GM21786 (cell line): ENCODE data around the gene CERK.
"Not testable (repeated sequence)": the region's sequence is repeated elsewhere in the genome, so short reads cannot be mapped to it uniquely, and the experiment has no call there.

Experiments used
- ATAC-seq: cut with Tn5 transposase; IDR thresholded peaks from one replicate; pipeline ENCODE4 v1.9.1; 2021; ENCODE audit not compliant: unreplicated experiment

Gene CERK

GRCh38 chr22:46749682-46750529, 11.9 kb upstream of the CERK start:
- no peak for ATAC-seq

DNA sequence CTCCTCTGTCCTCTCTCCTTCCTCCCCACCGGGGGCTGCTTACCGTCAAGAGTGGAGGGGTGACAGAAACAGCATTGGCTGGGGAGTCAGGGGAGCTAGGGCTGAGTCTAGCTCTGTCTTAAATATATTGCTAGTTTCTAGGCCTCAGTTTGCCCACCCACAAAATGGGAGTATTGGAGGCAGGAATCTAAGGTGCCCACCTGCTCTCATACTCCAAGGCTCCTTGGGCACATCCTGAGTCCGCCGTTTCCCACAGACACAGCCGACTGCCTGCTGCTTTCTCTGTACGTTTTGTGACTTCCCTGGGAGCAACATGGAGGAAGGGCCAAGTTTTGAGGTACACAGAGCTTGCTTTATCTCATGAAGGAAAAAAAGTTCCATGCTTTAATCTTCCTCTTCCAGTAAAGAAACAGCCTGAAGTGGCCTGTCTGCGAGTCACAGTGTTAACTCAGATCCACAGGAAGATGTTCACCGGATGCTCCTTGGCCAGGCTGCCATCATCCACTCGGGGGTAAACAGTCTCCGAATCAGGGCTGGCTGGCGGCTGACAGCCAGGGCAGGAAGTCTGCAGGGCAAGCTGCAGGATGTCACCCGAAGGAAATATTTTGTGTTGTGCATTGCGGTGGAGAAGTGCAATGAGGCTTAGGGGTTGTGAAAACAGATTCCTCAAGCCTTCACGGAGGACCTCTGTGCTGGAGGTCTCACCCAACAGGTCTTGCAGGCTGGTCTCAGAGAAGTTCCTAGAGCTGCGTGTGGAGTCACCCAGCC, 11.0 kb upstream of the CERK start:
- no peak for ATAC-seq

DNA sequence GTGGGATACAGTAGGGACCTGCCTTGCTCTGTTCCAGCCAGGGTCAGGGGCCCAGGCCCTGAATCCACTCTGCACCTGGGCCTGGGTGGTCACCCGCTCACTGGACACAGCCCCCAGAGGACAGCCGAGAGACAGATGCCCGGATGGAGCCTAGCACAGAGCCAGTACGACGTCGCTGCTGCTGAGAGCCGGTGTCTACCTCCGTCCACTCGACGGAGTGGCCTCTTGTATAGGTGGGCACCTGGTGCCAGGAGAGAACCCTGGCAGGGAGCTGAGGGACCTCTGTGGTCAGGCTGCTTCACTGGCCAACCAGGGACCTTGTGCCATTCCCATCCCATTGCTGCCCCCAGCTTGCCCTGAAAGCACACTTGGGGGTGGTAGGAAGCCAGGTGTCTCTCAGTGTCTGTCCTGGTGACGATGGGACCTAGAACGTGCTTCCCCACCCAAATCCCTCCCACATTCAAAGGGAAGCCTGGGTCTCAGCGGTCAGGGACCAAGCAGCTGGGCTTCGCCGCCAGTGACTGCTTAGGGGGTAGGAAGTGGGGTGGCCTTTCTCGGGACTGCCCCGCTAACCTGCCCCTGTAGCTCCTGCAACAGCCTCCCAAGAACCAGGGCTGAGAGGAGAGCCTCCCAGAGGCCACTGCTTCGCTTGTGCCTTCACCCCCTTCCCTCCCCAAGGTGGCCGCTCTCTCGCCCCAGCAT, 10.3 kb upstream of the CERK start:
- ATAC-seq: no peak

DNA sequence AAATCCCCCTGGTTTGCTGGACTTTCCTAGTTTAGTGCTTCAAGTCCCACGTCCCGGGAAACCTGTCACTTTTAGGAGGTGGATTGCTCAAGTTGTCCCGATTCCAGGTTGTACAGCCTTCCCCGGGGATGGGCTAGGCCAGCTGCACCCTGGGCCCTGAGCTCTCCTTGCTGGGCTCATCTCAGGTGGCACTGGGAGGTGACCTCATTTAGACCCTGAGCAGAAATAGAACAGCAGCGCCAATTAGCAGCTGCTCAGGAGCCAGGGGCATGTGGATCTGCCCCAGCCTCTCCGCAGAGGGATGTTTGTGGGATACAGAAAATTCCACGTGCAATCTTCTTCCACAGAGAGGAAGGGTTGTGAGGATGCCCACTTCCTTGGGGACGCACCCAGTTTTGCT, 9.6 kb upstream of the CERK start:
- ATAC-seq: no peak

DNA sequence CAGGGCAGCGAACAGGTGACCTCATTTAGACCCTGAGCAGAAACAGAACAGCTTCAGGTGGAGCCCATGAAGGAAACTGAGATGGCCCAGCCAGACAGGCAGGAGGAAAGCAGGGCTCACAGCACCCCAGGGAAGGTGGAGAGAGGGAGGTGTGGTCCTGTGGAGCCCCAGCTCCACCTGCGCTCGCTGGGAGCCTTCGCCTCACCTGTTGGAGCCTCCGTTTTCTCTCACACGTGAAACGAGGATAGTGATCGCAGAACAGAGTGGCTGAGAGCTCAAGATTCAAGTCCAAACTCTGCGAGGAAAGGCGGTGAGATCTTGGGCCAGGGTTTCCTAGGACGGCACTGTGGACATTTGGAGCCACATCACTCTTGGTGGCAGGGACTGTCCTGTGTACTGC, 8.6 kb upstream of the CERK start:
- ATAC-seq: no peak

DNA sequence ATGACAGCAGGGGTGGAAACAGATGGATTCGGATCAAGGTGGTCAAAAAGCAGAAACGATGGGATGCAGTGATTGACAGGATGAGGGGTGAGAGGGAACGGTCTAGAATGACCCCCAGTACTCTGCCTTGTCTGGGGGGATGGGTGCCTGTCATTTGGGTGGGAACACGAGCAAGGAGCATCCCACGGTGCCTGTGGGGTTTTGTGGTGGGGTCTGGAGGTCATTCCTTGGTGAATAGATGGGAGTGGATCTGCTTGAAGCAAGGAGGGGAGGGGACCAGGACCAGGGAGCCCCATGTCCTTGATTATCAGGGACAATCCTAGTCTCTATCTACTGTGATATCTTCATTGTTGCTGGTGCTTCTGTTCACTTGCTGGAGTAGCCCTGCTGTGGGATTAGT, 8.1 kb upstream of the CERK start:
- no peak for ATAC-seq

DNA sequence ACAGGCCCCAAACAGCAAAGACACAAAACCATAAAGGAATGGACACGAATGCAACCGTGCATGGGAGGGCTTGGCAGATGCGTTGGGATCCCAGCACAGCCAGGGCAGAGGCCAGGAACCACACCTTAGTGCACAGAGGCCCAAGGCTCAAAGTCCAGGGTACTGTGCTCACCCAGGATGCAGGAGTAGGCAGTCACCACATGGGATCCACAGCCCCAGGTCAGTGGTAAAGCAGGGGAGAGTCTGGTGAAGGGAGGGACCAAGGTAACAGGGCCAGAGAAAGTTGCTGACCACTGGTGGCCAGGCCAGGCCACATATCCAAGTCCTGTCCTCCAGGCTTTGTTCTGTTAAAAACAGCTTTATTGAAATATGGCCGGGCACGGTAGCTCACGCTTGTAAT, 6.5 kb upstream of the CERK start:
- no peak for ATAC-seq

DNA sequence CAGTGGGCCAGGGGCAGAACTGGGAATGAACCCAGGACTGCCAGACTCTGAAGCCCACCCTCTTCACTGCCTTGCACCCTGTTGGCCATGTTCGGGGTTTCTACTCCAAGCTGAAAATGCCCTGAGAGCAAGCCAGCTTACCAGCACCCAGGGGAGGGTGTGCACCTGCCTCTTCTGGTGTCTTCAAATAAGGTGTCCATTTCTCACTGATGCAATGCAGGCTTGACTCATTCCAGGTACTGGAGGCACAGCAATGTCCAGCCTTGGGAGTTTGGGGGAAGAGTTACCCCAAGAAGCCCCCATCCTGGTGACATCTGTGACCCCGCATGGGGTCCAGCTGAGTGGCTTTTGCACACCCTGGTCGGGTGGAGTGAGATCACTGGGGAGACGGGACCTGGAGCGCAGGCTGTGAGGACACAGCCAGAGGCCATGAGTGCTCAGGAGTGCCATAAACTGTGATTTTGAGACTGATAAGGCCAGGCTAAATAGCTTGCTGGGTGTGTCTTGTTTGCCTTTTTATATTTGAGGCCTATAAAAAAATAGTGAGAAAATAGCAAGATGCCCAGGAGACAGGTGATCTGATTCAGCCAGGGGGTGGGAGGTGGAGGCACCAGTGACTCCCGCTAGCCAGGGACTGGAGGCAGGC, 4.6 kb upstream of the CERK start:
- ATAC-seq: no peak

DNA sequence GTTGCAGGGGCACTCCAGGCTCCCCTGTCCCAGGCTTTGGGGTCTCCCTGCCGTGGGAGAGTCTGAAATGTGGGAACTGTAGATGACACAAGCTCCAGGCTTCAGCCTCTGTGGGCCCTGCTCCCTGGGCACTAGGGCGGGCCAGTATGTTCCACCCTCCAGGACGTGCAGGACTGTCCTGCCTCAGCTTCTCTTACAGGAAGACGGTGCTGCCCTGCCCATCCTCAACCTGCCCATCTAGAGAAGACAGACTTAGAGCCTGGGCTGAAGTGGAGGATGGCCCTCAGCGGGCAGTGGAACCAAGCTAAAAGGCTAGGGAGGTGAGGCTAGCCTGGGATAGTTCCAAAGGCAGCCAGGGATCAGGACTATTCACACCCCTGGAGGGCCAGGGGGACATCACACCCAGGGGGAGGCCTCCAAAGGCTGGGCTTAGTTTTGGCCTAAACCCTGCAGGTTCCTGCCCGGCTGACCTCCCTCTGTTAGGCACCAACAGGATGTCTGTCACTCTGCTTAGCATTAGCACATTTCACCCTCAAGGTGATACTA, 4.0 kb upstream of the CERK start:
- no peak for ATAC-seq

DNA sequence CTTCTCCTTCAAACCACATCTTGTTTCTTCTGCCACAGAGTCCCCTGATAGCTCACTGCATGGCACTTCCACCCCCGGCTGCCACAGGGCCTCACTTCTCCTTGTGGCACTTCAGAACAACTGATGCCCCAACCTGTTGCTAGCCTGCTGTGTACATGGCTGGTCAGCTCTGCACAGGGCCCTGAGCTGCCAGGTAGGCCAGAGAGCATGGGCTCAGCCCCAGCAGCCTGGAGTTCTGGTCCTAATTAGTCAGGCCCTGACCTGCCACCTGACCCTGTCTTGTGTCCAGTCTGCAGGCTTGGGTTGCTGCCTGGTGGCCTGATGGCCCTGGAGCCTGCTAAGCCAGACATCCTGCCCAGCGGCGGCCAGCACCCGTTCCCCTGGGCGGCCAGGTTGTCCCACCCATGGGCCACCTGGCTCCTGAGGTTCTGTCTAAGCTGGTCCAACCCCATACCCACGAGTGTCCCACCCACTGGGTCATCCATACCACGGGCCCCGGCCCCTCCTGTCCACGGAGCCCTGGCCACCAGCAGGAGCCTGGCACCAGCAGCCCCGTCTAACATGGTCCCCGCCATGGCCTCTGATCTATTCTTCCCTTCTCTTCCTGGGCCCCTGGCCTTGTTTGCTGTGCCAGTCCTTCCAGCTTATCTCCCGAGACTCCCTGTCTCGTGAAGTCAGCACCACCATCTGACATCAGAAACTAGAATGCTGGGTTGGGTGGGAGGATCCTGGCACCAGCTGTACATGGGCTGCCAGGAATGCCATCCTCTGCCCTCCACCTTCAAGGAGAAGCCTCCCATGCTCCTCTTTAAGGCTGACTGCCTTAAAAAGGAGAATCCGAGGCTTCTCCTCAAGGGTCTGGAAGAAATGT, 3.1 kb upstream of the CERK start:
- no peak for ATAC-seq

DNA sequence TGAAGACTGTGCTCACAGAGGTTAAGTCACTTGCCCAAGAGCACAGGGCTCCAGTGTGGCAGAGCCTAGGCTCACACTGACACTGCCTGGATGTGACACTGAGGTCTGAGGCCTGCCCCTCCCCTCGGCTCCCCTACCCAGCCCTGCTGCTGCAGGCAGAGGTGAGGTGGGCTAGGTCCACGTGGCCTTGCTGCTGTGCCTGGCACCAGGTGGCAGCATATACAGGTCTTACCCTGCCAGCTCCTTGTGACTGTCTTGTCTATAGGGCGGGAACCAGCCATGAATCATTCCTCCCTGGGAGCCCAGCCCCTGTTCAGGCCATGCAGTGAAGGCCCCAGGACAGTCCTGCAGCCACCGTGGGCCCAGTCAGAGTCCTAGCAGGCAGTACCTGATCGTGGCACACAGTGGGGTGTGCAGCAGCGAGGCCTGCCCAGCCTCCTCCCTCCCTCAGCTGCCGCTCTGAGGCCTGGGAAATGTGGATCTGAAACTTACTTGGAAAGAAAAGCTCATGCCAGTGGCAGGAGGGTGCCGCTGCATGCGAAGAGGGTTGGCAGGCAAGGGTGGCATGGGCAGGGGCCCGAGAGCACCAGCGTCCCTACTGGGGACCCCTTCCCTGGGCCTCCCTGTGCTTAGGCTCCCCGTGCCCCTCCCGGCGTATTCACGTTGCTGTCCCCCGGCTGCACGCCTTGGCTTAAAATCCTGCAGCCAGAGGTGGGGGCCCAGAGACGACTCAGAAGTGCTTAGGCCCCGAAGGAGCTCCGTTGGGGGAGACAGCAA, 1.2 kb upstream of the CERK start:
- ATAC-seq: no peak

DNA sequence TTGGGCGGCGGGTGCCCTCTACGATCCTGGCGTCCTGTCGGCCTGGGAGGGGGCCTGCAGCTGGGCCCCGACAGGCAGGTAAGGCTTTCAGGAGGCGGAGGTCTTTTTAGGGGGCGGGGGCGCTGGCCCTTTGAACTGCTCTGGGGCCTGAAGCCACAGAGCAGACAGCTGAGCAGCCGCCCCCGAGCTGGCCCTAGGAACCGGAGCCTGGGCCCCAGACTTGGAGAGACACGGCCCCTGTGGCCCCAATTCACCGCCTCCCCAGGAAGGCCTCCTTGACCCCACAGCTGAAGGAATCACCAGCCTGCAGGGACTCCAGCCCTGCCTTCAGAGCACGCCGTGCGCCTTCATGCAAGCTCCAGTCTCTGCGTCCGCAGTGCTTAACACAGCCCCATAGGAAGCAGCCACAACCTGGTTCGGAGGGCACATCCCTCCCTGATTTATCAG, 618 bp upstream of the CERK start:
- ATAC-seq: no peak

DNA sequence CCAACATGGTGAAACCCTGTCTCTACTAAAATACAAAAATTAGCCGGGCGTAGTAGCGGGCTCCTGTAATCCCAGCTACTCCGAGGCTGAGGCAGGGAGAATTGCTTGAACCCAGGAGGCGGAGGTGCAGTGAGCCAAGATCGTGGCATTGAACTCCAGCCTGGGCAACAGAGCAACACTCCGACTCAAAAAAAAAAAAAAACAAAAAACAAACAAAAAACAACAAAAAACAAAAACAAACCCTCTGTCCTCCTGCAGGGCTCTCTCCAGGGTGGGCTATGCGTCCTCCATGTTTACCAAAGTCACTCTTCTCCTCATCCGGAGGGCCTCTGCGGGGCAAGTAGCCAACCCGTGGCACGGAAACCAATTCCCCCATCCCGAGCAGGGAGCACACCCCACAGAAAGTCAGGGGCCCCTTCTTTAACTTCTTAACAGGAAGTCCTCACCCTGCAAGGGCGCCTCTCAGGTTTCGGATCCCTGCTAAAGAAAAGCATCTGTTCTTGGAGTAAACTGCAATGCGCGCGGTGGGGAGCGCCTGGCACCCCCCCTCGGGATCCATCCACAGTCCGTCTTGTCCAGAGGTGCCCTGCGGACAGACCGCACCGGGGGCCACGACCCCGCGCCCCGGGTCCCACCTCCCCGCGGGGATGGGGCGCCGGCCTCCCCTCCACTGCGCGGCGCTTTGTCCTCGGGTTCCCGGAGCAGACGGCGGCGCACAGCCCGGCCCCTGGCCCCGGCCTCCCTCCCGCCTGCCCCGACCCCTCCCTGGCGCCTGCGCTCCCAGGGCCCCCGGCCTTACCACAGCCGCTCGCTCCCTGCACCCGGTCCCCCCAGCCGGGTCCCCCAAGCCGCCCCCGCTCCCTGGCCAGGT, 712 bp downstream of the CERK start:
- ATAC-seq: no peak

GRCh38 chr22:46736705-46737104, 1.3 kb downstream of the CERK start:
- ATAC-seq: no peak

GRCh38 chr22:46735747-46736608, 2.1 kb downstream of the CERK start:
- no peak for ATAC-seq

- ATAC-seq: no peak
These were observed 3.1 kb downstream of the CERK start for GRCh38 chr22:46734830-46735453.

GRCh38 chr22:46734213-46734722, 3.8 kb downstream of the CERK start:
- ATAC-seq: not testable (repeated sequence)
